Measurements from ENCODE around the gene PNLDC1.
A peak's percentile ranks its signal among the peaks of the same experiment; 100 is the strongest.

PNLDC1 gene, protein sequence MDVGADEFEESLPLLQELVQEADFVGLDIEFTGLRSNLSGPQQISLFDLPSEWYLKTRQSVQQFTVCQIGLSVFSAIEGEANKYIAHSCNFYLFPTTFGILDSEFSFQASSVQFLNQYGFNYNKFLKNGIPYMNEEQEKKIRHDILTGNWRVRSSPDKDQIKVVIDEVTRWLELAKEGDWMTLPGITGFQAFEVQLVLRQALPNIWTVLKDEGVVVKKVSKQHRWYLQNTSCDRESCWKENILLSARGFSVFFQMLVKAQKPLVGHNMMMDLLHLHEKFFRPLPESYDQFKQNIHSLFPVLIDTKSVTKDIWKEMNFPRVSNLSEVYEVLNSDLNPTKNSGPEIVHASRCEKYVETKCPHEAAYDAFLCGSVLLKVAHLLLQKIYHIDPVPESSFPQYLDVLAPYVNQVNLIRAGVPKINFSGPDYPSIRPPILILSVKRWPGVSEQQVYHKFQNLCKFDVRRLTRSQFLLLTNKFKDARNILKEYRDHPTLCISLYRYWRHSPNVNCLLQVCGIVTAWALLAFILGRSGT

DNA sequence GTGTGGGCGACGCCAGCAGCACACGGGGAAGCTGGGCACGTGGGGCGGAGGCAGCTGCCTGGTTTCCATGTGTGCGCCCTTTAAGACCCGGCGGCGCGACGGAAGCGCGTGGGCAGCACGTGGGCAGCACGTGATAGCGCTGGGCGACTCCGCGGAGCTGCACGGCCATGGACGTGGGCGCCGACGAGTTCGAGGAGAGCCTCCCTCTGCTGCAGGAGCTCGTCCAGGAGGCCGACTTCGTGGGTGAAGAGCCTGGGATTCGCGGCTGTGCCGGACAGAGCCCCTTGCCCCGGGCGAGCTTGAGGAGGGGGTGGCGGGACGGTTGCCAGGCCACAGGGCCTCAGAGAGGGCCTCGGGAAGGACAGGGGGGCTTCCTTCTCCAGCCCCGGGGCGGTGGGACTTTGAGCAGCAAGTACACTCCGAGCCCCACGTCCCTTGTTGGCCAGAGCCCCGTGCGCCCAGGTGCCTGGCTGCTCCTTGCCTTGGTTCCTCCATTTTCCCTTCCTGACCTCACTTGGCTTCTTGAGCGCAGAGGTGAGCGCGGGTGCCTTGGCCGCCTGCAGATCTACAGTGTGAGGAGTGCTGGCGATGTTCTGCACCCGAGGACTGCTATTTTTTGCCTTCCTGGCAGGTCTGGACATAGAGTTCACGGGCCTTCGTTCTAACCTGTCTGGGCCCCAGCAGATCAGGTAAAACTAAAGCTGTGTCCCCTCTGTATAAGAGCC lies at the start of gene PNLDC1:
PNLDC1 (plus strand) TSS at position 136 of the 725 bp plus-strand sequence; CDS start at position 168, 32 bp downstream.
- no peak for DNase-seq (ENCODE audit: low read depth)

DNA sequence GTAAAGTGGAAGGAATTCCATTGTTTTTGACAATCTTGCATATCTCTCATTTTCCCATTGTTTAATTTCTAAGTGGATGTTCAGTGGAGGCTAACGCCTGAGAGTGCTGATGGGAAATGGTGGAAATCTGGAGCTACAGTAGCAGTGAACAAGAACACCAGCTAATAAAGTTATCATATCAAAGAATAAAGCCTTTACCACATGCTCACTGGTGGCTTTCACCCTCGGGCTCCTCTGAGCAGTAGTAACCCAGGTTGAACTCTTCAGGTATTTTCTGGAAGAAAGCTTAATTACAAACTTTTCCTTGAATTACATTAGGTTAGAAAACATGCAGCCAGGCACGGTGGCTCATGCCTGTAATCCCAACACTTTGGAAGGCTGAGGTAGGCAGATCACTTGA lies 48.6 kb upstream of the PNLDC1 start:
- DNase-seq (ENCODE audit: low read depth) = no peak

DNA sequence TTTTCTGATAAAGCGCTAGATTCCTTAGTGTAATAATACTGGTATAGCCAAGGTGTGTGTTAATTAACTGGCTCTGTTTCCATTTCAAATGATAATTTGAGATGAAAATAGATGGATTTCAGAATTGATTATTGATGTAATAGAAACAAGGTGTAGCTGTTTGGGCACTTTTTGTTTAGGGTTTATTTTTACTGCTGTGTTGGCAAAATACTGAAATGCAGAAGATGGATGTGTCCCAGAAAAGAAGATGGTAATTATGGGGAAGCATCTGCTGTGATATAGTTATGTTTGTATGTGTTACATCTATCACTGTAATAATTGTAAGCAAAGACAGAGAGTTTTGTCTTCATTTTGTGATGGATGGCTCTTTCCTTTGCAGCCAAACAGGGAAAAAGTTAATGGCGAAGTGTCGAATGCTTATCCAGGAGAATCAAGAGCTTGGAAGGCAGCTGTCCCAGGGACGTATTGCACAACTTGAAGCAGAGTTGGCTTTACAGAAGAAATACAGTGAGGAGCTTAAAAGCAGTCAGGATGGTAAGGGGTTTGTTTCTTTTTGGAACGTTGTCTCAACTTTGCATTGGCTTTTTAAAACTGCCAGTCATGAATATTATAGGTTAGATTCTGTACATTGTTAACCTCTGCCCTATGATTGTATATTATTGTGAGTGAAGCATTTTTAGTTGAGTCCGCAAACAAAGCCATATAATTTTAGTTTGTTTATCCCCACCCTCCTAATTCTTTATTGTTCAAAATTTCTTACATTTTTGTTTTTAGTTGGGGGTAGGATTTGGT lies 46.8 kb upstream of the PNLDC1 start:
- no peak for DNase-seq (ENCODE audit: low read depth)

DNA sequence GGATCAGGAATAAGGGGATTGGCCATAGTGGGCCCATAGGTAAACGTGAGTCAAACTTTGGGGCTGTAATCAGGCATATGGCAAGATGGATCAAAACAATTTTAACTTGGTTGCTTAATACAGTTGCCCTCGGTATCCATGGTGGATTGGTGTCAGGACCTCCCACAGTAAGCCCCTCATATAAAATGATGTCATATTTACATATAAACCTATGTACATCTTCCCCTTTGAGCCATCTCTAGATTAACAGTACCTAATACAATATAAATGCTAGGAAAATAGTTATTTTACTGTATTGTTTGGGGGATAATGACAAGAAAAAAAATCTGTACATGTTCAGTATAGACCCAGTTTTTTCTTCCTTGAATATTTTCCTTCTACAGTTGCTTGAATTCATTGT lies 45.7 kb upstream of the PNLDC1 start:
- no peak for DNase-seq (ENCODE audit: low read depth)

DNA sequence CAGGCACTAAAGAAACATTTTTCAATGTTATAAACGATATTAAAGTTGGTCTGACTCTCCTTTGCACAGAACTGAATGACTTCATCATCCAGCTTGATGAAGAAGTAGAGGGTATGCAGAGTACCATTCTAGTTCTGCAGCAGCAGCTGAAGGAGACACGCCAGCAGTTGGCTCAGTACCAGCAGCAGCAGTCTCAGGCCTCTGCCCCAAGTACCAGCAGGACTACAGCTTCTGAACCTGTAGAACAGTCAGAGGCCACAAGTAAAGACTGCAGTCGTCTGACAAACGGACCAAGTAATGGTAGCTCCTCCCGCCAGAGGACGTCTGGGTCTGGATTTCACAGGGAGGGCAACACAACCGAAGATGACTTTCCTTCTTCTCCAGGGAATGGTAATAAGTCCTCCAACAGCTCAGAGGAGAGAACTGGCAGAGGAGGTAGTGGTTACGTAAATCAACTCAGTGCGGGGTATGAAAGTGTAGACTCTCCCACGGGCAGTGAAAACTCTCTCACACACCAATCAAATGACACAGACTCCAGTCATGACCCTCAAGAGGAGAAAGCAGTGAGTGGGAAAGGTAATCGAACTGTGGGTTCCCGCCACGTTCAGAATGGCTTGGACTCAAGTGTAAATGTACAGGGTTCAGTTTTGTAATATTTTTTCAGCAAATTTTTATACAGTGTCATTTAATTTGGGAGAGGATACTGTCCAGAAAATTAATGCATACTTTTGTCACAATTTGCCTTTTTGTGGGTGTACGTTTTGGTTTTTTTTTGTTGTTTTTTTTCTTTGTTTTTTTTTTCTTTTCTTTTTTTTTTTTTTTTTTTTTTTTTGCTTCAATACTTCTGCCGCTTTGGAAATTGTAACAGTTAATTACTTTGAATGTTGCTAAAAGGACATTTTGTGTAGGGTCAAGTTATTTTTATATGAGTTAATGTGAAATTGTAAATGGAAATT lies 44.8 kb upstream of the PNLDC1 start:
- no peak for DNase-seq (ENCODE audit: low read depth)

DNA sequence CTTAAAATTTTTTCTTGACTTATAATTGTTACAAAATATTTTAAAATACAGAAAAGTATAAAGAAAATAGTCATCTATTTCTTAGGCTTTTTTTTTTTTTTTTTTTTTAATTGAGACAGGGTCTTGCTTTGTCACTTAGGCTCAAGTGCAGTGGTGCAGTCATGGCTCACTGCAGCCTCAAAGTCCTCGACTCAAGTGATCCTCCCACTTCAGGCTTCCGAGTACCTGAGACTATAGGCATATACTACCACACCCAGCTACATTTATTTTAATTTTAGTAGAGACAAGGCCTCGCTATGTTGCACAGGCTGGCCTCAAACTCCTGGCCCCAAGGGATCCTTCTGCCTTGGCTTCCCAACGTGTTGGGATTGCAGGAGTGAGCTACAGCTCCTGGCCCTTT lies 43.6 kb upstream of the PNLDC1 start:
- no peak for DNase-seq (ENCODE audit: low read depth)

DNA sequence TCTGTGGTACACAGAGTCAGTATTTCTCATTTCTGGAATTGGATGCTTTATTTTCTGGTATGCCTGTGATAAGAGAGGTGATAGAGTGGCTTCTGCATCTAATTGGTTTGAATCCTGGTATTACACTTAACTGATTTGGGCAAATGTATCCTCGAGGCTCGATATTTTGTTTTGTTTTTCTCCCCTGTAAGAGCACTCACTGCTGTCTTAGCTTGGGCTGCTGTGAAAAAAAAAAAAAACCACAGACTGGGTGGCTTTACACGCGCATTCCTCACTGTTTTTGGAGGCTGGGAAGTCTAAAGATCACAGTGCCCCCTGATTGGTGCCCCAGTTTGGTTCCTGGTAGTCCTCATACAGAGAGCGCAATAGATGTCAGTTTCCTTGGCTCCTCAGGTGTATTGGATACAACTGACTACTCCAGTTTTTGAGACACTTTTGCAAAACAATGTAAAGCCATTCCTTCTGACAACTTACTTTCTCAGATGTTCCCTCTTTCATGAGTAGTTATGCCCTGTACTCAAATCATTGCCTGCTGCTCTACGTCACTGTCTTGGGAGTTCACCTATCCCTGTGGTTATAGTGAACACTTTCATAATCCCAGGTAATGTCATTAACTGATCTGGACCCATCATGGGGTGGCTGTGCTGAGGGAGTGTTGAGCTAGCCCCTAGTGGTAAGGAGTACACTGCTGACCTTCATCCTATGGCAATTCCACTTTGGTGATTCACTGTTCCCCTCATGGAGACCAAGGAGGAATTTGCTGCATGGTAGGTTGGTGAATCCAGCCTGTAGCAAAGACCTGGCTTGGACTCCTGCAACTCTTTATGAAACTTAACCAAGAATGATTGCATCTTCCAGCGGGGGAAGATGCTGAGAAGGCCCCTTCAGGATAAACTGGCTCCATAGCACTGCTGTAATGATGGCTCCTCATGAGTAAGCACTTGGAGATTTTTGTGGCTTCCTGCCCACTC lies 41.8 kb upstream of the PNLDC1 start:
- no peak for DNase-seq (ENCODE audit: low read depth)

DNA sequence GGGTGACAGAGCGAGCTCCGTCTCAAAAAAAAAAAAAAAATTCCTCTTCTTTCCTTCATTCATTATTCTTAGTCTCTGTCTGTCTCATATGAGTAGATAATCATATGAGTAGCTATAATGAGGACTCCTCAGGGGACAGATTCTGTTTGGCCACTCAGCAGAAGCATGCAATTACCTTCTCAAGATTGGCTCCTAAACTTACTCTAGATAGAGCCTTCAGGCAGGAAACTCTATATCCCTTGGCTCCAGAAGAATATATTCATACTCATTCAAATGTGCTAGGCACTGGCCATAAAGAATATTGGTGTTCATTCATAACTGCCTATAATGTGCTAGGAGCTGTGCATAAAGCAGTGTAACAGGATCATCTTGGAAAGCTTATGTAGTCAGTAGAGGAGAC lies 40.4 kb upstream of the PNLDC1 start:
- DNase-seq (ENCODE audit: low read depth) = no peak

DNA sequence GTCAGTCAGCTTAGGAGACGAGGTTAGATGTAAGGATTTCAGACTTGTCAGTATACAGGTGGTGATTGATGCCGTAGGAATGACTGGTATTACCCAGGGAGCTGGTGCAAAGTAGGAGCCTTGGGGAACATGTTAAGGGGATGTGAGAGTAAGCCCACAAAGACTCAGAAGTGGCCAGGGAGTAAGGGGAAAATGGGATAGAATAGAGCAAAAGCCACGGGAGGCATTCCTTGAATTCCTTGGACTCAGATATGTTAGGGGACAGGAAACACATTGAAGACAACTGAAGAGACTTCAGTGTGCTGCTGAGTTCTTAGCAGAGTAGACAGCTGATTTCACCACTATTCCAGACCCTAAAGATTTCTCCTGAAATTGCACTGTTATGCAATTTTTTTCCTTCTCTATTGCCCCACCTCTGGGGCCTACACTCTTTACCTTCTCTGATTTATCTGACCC lies 39.4 kb upstream of the PNLDC1 start:
- DNase-seq (ENCODE audit: low read depth) = no peak

DNA sequence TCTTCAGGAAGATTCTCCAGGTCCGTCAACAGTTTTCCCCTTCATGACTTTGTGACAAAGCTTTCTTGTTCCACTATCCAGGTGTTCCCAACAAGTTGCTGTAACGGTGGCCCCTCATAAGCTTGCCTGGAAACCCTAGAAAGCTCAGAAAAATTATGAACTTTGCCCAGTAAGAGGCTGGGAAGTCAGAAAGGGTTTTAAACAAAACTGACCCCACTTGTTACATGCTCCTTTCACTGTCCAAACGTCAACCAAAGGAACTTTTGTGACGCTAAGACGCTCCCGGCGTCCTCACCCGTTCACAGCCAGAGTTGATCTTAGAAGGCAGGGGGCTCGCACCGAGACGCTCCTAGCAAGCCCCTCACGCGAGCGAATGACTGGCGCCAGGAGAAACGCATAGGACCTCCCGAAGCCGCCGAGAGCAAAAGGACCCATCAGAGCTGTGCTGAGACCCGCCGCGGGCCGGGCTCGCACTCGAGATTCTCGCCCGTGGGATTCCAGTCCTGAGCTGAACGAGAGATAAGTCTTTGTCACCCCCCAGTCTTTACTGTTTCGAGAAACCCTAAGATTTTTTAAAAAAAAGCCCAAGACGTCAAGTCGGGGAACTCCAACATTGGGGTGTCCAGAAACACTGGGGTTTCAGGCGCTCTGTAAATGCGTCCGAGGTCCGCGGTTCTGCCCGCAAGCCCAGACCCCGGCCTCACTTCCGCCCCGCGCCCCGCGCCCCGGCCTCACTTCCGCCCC lies 38.8 kb upstream of the PNLDC1 start:
- peak; percentile 14 for DNase-seq (ENCODE audit: low read depth)

DNA sequence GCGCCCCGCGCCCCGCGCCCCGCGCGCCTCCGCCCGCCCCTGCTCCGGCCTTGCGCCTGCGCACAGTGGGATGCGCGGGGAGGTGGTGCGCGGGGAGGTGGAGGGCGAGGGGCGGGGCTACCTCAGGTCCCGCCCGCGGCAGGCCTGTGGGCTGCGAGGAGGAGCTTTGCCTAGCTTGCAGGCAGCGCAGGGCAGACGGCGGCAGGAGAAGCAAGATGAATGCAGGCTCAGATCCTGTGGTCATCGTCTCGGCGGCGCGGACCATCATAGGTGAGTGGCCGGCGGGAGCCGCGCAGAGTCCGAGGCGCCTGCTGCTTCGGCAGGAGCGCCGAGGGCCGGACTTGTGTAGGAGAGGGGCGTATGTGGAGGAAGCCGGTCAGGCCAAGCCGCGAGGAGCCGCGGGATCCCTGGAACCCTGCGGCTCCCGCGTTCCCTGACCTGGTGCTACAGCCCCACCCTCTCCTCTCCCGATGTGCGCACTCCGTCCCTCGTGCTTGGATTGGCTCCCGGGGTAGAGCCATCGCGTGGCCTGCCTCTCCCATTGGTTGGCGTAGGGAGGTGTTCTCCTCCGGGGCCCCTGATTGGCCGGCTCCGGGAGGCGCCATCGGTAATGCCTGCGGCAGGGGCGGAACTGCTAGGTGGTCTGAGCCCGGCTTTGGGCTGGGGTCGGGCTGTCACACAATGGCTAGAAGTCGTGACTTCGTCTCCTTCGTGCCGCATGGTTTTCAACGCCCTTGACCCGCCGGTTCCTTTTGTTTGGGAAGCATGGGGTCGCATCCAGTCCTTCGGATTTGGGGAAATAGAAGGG lies 38.0 kb upstream of the PNLDC1 start, which contains the start of gene ACAT2:
ACAT2 (plus strand) TSS at position 173 of the 808 bp plus-strand sequence; CDS start at position 216, 43 bp downstream.
- peak; percentile 90 for DNase-seq (ENCODE audit: low read depth)

DNA sequence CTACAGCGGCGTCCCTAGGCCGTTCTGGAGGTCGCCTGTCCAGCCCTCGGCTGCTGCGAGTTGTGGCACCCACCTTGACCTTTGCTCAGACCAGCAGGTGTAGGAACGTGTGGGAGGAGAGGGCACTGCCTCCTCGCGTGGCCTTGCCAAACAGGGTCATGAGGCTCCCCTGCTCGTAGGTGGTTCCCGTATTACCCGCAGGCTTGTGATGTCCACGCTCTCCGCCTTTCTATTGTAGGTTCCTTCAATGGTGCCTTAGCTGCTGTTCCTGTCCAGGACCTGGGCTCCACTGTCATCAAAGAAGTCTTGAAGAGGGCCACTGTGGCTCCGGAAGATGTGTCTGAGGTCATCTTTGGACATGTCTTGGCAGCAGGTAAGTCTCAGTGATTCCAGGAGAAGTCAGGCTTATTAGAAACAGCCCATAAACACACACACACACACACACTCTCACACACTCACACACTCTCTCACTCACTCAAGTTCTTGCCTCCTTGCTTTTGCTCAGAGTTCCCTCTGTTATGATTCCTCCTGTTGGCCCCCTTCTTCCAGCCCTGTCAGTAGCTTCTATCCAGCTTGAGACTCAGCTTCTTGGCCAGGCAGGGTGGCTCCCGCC lies 37.3 kb upstream of the PNLDC1 start:
- no peak for DNase-seq (ENCODE audit: low read depth)

DNA sequence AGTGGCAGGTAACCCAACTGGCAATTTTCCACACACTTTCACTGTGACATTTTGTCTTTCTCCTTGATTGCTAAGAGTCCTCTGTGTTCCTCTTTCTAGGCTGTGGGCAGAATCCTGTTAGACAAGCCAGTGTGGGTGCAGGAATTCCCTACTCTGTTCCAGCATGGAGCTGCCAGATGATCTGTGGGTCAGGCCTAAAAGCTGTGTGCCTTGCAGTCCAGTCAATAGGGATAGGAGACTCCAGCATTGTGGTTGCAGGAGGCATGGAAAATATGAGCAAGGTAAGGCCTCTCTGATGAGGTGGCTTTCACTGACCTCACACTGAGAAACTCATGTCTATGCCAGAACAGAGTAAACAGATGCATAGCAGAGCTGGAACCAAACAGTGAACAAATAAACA lies 33.2 kb upstream of the PNLDC1 start:
- no peak for DNase-seq (ENCODE audit: low read depth)

DNA sequence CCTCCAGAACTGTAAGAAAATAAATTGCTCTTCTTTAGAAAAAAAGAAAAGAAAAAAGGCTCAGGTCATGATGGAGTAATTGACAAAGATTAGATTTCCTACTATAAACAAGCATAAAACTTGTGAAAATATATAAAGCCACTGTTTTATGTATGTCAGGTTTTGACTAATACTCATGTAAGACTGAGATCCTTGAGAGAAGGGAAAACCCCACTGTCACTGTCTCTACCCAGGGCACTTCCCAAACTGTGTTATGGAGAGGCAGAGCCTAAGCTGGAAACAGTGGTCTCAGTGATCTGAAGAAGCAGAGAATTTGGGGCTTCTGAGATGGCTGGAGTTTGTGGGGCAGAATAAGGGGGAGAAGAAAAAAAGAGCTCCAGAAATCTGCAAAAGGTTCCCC lies 30.6 kb upstream of the PNLDC1 start:
- no peak for DNase-seq (ENCODE audit: low read depth)

DNA sequence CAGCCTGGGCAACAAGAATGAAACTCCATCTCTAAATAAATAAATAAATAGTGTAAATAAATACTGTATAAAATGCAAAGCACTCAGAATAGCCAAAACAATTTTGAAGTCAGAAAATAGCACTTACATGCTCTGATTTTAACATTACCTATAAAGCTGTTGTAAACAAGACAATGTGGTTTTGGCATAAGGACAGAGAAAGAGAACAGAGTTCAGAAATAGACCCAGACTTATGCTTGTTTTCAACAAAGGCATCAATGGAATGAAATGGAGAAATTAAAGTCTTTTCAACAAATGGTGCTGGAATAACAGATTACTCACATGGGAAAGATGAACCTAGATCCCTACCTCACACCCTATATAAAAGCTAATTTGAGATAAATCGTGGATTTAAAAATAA lies 27.9 kb upstream of the PNLDC1 start:
- no peak for DNase-seq (ENCODE audit: low read depth)

DNA sequence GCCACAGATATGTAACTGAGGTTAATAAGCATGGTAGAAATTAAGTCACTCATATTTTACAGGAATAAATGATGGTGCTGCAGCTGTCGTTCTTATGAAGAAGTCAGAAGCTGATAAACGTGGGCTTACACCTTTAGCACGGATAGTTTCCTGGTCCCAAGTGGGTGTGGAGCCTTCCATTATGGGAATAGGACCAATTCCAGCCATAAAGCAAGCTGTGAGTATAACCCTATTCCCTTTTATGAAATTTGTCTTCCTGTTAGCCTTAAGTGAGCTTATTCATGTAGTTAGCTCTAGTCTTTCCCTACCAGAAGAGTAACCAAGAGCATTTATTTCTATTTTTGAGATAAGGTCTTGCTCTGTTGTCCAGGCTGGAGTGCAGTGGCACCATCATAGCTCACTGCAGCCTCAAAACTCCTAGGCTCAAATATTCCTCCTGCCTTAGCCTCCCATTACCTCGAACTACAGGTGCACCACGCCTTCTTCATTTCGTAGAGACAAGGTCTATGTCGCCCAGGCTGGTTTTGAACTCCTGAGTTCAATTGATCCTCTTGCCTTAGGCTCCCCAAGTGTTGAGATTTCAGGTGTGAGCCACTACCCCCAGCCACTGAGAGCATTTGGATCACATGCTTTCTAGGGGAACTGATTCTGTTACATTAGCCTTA lies 22.7 kb upstream of the PNLDC1 start:
- no peak for DNase-seq (ENCODE audit: low read depth)

DNA sequence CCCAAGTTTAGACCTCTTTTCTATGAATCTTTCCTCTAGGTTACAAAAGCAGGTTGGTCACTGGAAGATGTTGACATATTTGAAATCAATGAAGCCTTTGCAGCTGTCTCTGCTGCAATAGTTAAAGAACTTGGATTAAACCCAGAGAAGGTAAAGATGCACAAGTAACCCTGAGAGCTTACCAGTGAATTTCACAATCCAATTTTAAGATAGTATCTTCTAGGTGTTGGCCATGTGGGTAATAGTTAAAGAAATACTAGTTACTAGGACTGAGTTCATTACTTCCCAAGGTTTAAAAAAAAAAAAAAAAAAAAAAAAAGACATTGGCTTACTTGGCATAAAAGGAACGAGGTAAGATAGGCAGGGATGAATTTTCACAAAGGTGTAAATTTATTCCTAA lies 21.9 kb upstream of the PNLDC1 start:
- DNase-seq (ENCODE audit: low read depth) = no peak

Data from activated T-cell treated with anti-CD3 and anti-CD28 coated beads for 48 hours (primary cell).